ENCODE results near the gene SF3B4. TPM values are rescaled to one million over a fixed set of nuclear protein-coding genes. Genes with fewer than 3 reads are reported as not detected.

SF3B4 gene
- total RNA-seq, 1 donor from 2014 or later = 45.5 TPM

DNA sequence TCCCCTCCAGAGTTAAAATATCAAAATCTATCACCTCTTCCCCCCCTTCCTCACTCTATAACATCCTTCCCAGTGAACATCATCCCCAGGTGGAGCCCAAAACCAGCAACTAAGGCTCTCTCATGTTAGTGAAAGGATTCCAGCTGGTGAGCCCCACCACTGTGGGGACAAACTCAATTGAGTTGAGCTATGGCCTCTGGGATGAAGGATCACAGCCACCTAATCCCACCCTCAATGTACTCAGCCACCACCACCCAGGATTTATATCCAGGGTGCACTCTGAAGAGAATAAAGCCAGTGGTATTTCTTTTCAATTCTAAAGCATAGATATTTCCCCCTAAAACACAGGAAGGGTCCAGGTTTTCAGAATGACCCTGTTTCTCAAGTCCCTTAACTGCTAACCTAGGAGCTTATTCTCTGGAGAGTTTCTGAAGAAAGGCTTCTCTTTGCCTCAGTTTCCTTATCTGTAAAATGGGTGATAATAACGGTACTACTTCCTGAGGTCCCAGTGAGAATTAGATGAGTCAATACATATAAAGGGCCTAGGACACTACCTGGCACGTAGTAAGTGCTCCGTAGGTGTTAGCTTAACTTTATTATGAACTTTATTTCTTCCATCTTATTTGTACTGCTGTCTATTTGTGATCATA is 43.9 kb downstream of the SF3B4 start:
- peaks cover 11% of the 10 kb centered on the region for H3K4me1 ChIP-seq
- intact Hi-C loops (cut with DNase I) = no loop called here
- H3K36me3 ChIP-seq = no peaks in the 10 kb centered on the region
- no peak overlapping the region for H3K4me3 ChIP-seq
- no peak for DNase-seq
- ATAC-seq = no peak
- no peaks in the 10 kb centered on the region for H3K27me3 ChIP-seq (ENCODE audit: low read depth)
- TF ChIP-seq, protein P1, sequence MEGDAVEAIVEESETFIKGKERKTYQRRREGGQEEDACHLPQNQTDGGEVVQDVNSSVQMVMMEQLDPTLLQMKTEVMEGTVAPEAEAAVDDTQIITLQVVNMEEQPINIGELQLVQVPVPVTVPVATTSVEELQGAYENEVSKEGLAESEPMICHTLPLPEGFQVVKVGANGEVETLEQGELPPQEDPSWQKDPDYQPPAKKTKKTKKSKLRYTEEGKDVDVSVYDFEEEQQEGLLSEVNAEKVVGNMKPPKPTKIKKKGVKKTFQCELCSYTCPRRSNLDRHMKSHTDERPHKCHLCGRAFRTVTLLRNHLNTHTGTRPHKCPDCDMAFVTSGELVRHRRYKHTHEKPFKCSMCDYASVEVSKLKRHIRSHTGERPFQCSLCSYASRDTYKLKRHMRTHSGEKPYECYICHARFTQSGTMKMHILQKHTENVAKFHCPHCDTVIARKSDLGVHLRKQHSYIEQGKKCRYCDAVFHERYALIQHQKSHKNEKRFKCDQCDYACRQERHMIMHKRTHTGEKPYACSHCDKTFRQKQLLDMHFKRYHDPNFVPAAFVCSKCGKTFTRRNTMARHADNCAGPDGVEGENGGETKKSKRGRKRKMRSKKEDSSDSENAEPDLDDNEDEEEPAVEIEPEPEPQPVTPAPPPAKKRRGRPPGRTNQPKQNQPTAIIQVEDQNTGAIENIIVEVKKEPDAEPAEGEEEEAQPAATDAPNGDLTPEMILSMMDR (IDR thresholded peaks at IDR 0.05) = no peak
- no peaks in the 10 kb centered on the region for H3K9me3 ChIP-seq
- no peak overlapping the region for H3K27ac ChIP-seq

DNA sequence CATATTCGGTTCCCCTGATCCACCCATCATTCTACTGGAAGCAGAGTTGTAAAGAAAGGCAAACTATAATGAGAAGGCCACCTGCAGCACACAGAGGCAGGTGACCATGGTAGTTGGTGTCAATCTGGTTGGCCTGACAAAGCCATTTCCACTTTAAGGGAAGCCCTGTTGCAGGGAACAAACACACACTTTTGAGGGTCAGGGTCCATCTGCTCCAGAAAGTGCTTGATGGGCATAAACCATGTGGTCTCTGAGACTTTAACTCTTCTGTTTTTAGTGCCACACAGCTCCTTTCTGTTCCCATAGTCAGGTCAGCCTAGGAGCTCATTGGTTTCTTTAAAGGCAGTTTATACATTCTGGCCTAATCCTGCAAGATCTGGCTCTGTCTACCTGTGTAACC is 45.7 kb downstream of the SF3B4 start:
- Histone ChIP-seq H3K4me3 (no peak overlapping the region), H3K9me3 (no peaks in the 10 kb centered on the region), H3K4me1 (peaks cover 11% of the 10 kb centered on the region), H3K36me3 (no peaks in the 10 kb centered on the region), H3K27me3 (ENCODE audit: low read depth) (no peaks in the 10 kb centered on the region), H3K27ac (no peak overlapping the region)
- no peak for ATAC-seq
- DNase-seq = no peak
- TF ChIP-seq, protein P1 (IDR thresholded peaks at IDR 0.05) = no peak
- intact Hi-C loops (cut with DNase I) = no loop called here

GRCh38 chr1:149879556-149879955 is 48.0 kb downstream of the SF3B4 start:
- TF ChIP-seq, protein P1 (IDR thresholded peaks at IDR 0.05) = no peak
- no peak overlapping the region for H3K27ac ChIP-seq
- no peak for ATAC-seq

DNA sequence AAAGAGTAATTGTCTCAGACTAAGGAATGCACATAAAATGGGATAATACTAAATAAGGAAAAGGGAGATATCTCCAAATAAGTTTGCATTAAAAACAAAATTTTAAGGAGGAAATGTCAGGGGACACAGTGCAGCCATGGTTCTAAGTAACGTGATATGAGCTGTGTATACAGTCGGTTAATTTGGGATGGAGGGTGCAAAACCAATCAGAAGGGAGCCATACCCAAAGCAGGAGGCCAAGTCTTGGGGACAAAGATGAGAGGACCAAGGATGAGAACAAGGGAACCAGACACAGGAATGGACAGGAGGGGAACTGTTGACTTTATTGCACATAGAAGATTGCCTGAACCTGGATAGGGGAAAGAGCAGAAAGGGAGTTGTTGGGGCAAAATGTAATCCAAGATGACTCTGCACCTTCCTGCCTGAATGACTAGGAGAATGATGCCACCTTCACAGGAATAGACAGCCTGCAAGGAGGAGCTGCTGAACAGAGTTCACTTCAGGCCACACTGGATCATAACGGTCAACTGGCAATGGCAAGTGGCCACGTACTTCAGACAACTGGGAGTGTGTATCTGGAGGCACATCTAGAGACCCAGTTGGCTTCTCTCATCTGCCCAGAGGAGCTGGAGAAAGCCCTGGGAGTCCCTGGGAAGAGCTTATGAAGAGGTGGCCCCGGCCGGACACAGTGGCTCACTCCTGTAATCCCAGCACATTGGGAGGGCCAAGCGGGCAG is 50.2 kb downstream of the SF3B4 start:
- Histone ChIP-seq H3K9me3 (no peaks in the 10 kb centered on the region), H3K36me3 (no peaks in the 10 kb centered on the region), H3K4me3 (no peak overlapping the region), H3K4me1 (no peaks in the 10 kb centered on the region), H3K27ac (no peak overlapping the region), H3K27me3 (ENCODE audit: low read depth) (no peaks in the 10 kb centered on the region)
- no peak for ATAC-seq
- no peak for DNase-seq
- intact Hi-C loops (cut with DNase I) = no loop called here
- TF ChIP-seq, protein P1 (IDR thresholded peaks at IDR 0.05) = no peak

More at GRCh38 chr1:149879556-149879955, 48.0 kb downstream of the SF3B4 start:
- no peaks in the 10 kb centered on the region for H3K9me3 ChIP-seq
- no peaks in the 10 kb centered on the region for H3K27me3 ChIP-seq (ENCODE audit: low read depth)
- H3K4me1 ChIP-seq = peaks cover 3% of the 10 kb centered on the region
- intact Hi-C loops (cut with DNase I) = no loop called here
- H3K4me3 ChIP-seq = no peak overlapping the region
- DNase-seq = no peak
- no peaks in the 10 kb centered on the region for H3K36me3 ChIP-seq

Other genes with a start within 250 kb of the SF3B4 start
- gene FCGR1A, start 145.1 kb downstream of the SF3B4 start, total RNA-seq = 65.3 TPM
- gene BOLA1, start 28.2 kb downstream of the SF3B4 start, total RNA-seq = 11.5 TPM
- 0.86 TPM for gene SV2A, start 10.0 kb downstream of the SF3B4 start, total RNA-seq
- 20.4 TPM for gene MTMR11, start 9.1 kb upstream of the SF3B4 start, total RNA-seq
- 29.5 TPM for gene OTUD7B, start 82.9 kb upstream of the SF3B4 start, total RNA-seq
- gene VPS45, start 140.0 kb upstream of the SF3B4 start, total RNA-seq = 36.1 TPM
- gene PLEKHO1, start 222.1 kb upstream of the SF3B4 start, total RNA-seq = 41.6 TPM